Heart left ventricle (tissue), 13 donors: ENCODE measurements around the gene PCK2.

Experiments
- CTCF ChIP-seq, 12 donors: fragments of 200-600 bp; sonication (generic) in 4 of 12; IDR thresholded peaks; one replicate each; pipeline versions ENCODE4 v1.5.0 to v1.8.0; 2018 to 2022; ENCODE audit warnings: antibody characterized with exemption in 12 of 12, mild to moderate bottlenecking in 5 of 12
- POLR2A ChIP-seq, 2 donors: fragments of 450-650 bp; IDR thresholded peaks; one replicate each; pipeline ENCODE4 v1.6.1; 2017; ENCODE audit warnings: antibody characterized with exemption in 2 of 2, mild to moderate bottlenecking in 2 of 2, moderate library complexity in 2 of 2
- donor health status: ischemic (EF 13 %, LVEDD 7.1; RV severe dilation, severe dysfunction).
- donor health status: DM: no; HTN: yes; CAD: no.
- donor health status: DM: no; HTN: no; CAD: no.
- donor health status: ischemic (EF 25% LVEDD 6.9; RV normal size, moderate dysfunction).
- donor health status: ischemic (EF 25% LVEDD 5.7; RV mildly dilated, moderate dysfunction).
- donor health status: ischemic (EF 35%, LVEDD 5.7; RV mildly dilated, moderate dysfunction).
- donor health status: nonischemic (EF 11% LVEDD 7.7; RV severe dilation, severe dysfunction).
- donor health status: DM: yes; HTN: yes; CAD: no.
- donor health status: PGD.
- donor health status: ischemic (EF 29% LVEDD 5.4; RV normal size, mild dysfunction).
- donor health status: nonischemic (EF 23%, LVEDD 6.1; RV moderate dilation, normal function).

- TF ChIP-seq CTCF (IDR thresholded peaks at IDR 0.05) (no peak), POLR2A (IDR thresholded peaks at IDR 0.05) (no peak)
Measured at GRCh38 chr14:24093207-24093900, 757 bp upstream of the PCK2 start.
